KMS-11 (cell line): ENCODE results near the gene COL1A1.

Source experiments
- H2AFZ ChIP-seq: fragments of 200-600 bp; sonication (generic); 2 replicates; pipeline ENCODE4 v1.6.1; 2016; ENCODE audit warnings: antibody characterized with exemption, mixed run types, low read depth
- H3K27ac ChIP-seq: fragments of 200-600 bp; sonication (generic); 2 replicates; pipeline ENCODE4 v1.6.1; 2016; ENCODE audit warnings: mild to moderate bottlenecking, mixed run types
- H3K27me3 ChIP-seq: fragments of 200-600 bp; sonication (generic); 2 replicates; pipeline ENCODE4 v1.6.1; 2017; ENCODE audit warnings: mild to moderate bottlenecking, low read depth, mixed run types, moderate library complexity; ENCODE audit not compliant: insufficient read depth
- H3K36me3 ChIP-seq: fragments of 200-600 bp; sonication (generic); 2 replicates; pipeline ENCODE4 v1.6.1; 2017; ENCODE audit warnings: mild to moderate bottlenecking, mixed run types; ENCODE audit not compliant: insufficient read depth
- H3K4me1 ChIP-seq: fragments of 200-600 bp; sonication (generic); 2 replicates; pipeline ENCODE4 v1.6.1; 2016; ENCODE audit warnings: mild to moderate bottlenecking, low read depth, mixed run types; ENCODE audit not compliant: poor library complexity, severe bottlenecking
- H3K4me2 ChIP-seq: fragments of 200-600 bp; sonication (generic); 2 replicates; pipeline ENCODE4 v1.7.0; 2016; ENCODE audit warnings: mild to moderate bottlenecking, mixed run types
- H3K4me3 ChIP-seq: fragments of 200-600 bp; sonication (generic); IDR thresholded peaks from 2 replicates; pipeline ENCODE4 v1.6.1; 2017; ENCODE audit warnings: low read depth, low read length, mixed read lengths; ENCODE audit not compliant: insufficient read depth
- H3K79me2 ChIP-seq: fragments of 200-600 bp; sonication (generic); 2 replicates; pipeline ENCODE4 v1.6.1; 2016; ENCODE audit warnings: low read depth, mixed run types; ENCODE audit not compliant: insufficient read depth
- H3K9ac ChIP-seq: fragments of 200-600 bp; sonication (generic); 2 replicates; pipeline ENCODE4 v1.6.1; 2016; ENCODE audit warnings: mild to moderate bottlenecking, mixed run types
- H4K20me1 ChIP-seq: fragments of 200-600 bp; sonication (generic); 2 replicates; pipeline ENCODE4 v1.6.1; 2016; ENCODE audit warnings: mild to moderate bottlenecking, mixed run types; ENCODE audit not compliant: insufficient read depth
- TF ChIP-seq, protein P1 (sequence below): fragments of 200-600 bp; sonication (generic); conservative IDR thresholded peaks from 2 replicates; pipeline ENCODE4 v1.6.1; 2017; ENCODE audit warnings: low read depth, mild to moderate bottlenecking, antibody characterized with exemption, low read length, moderate library complexity, mixed read lengths

Gene COL1A1

DNA sequence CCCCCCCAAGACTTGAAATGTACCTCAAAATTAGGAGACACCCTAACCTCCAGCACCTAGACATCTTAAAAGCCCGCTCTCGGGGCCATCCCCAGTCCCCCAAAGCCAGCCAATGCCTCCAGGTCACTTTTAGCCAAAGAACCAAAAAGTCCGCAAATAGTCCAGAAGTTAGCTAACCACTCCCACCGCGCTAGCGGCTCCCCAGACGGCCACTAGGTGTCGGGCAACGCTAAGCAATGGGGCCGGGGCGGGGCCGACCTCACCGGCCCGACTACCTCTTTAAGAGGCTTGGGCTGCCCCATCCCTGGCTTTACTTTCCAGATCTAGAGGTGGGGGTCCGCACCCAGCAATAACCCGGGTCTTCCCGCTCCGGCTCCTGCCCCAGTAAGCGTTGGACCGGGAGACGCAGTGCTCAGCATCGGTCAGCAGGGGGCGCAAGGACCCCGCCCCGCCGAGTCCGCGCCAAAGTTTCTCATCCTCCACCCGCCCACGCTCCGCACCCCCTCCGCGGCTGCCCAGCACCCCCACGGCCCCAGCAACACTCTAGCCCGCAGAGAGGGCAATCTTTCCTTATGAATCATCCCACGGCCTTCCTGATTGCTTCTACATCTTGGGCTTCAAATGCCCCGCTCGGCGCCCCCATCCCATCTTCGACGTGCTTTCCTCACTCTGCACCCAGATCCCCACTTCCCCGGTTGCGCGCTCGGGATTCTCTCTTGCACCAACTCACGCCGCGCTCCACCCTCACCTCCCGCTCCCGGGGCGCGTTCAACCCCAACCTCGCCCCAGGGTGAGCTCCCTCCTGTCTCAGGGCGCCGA is 765 bp downstream of the COL1A1 start:
- no peaks in the 10 kb centered on the region for H3K79me2 ChIP-seq
- no peak overlapping the region for H3K4me3 ChIP-seq
- H3K4me1 ChIP-seq, result peaks cover 16% of the 10 kb centered on the region
- H3K4me2 ChIP-seq, result peak overlapping the region; percentile 50
- H3K27ac ChIP-seq, result no peak overlapping the region
- no peaks in the 10 kb centered on the region for H3K36me3 ChIP-seq
- peak overlapping the region; percentile 33; the same call in 1 of the 2 replicates for H3K9ac ChIP-seq
- H2AFZ ChIP-seq, result peak overlapping the region; percentile 93
- H3K27me3 ChIP-seq, result peaks cover 70% of the 10 kb centered on the region
- H4K20me1 ChIP-seq, result no peaks in the 10 kb centered on the region
- TF ChIP-seq, protein P1, sequence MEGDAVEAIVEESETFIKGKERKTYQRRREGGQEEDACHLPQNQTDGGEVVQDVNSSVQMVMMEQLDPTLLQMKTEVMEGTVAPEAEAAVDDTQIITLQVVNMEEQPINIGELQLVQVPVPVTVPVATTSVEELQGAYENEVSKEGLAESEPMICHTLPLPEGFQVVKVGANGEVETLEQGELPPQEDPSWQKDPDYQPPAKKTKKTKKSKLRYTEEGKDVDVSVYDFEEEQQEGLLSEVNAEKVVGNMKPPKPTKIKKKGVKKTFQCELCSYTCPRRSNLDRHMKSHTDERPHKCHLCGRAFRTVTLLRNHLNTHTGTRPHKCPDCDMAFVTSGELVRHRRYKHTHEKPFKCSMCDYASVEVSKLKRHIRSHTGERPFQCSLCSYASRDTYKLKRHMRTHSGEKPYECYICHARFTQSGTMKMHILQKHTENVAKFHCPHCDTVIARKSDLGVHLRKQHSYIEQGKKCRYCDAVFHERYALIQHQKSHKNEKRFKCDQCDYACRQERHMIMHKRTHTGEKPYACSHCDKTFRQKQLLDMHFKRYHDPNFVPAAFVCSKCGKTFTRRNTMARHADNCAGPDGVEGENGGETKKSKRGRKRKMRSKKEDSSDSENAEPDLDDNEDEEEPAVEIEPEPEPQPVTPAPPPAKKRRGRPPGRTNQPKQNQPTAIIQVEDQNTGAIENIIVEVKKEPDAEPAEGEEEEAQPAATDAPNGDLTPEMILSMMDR, result peak; percentile 100

DNA sequence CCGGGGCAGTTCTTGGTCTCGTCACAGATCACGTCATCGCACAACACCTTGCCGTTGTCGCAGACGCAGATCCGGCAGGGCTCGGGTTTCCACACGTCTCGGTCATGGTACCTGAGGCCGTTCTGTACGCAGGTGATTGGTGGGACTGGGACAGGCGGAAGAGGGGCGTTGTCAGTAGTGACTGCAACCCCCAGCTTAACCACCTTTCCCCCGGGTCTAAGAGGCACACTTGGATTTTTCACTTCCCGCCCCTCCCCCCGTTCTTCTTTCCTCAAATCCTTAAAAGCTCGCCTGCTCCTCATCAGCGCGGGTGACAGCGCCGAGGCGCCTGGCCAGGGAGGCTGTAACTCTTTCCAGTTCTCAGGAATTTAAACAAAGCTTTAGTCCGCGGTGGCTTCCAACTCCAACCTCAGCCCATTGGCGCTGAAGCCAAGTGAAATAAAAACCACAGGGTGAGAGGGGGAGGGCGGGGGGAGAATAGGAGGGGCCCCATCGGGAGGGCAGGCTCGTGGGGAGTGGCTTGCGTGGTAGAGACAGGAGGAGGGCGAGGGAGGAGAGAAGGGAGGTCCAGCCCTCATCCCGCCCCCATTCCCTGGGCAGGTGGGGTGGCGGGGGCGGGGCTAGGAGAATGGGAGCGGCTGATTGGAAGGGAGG is 1.5 kb downstream of the COL1A1 start:
- Histone ChIP-seq H2AFZ (peak overlapping the region; percentile 93), H3K27ac (no peak overlapping the region)

DNA sequence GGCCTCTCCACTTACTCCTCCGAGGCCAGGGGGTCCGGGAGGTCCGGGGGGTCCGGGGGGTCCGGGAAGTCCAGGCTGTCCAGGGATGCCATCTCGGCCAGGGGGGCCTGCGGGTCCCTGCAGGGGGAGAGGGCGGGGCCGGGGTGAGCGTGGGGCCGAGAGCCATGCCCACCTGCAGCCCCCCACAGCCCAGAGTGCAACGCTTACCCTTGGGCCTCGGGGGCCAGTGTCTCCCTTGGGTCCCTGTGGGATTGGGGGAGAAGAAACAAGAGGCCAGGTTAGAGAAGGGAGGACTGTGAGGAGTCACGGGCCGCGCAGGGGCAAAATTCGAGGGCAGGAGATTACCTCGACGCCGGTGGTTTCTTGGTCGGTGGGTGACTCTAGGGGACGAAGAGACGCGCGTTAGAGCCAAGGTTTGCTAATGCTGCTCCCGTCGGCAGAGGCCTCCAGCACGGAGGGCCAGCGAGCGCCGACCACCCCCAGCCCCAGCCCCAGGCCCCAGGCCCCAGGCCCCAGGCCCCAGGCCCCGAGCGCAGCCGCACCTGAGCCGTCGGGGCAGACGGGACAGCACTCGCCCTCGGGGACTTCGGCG is 2.1 kb downstream of the COL1A1 start:
- no peak overlapping the region for H3K9ac ChIP-seq
- H4K20me1 ChIP-seq, result no peaks in the 10 kb centered on the region
- no peak overlapping the region for H3K4me3 ChIP-seq
- no peaks in the 10 kb centered on the region for H3K79me2 ChIP-seq
- H3K27me3 ChIP-seq, result peaks cover 70% of the 10 kb centered on the region
- no peaks in the 10 kb centered on the region for H3K36me3 ChIP-seq
- TF ChIP-seq, protein P1, result no peak
- peaks cover 16% of the 10 kb centered on the region for H3K4me1 ChIP-seq
- no peak overlapping the region for H3K27ac ChIP-seq
- H2AFZ ChIP-seq, result no peak overlapping the region
- H3K4me2 ChIP-seq, result 0 out of 2 replicates have a peak overlapping the region, but pooled peaks have one; percentile 50

More for the DNA sequence above, 1.5 kb downstream of the COL1A1 start:
- Histone ChIP-seq H3K9ac (no peak overlapping the region), H3K36me3 (no peaks in the 10 kb centered on the region), H3K79me2 (no peaks in the 10 kb centered on the region), H3K4me2 (peak overlapping the region; percentile 50), H3K4me3 (no peak overlapping the region), H3K27me3 (peaks cover 70% of the 10 kb centered on the region), H3K4me1 (peaks cover 16% of the 10 kb centered on the region), H4K20me1 (no peaks in the 10 kb centered on the region)
- TF ChIP-seq, protein P1, result no peak

DNA sequence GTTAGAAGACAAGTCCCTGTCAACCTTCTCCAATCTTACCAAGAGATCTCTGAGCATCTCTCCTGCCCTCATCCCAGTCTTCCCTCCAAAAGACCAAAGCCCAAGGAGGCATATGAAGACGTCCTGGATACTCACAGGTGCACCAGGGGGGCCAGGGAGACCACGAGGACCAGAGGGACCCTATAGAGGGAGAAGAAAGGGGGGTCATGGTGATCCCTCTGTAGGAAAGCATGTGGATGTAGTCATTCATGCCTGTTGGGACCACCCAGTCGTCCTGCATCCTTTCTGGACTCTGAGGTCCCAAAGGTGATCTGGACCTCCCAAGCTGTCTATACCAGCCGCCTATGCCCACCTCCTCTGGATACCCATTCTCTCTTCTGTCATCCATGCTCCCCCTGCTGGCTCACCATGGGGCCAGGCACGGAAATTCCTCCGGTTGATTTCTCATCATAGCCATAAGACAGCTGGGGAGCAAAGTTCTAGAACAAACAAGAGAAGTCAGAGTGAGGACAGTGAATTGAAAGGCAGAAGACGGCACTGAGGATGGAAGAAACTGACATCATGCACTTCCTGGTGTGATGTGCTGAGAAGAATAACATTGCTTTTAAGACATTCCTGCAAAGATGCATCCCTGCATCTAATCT is 3.3 kb downstream of the COL1A1 start:
- H2AFZ ChIP-seq, result no peak overlapping the region

More for the DNA sequence above, 3.3 kb downstream of the COL1A1 start:
- TF ChIP-seq, protein P1, result peak; percentile 92
- H3K4me2 ChIP-seq, result no peak overlapping the region
- no peak overlapping the region for H3K9ac ChIP-seq
- H3K27ac ChIP-seq, result no peak overlapping the region
- H3K27me3 ChIP-seq, result peaks cover 70% of the 10 kb centered on the region
- H4K20me1 ChIP-seq, result no peaks in the 10 kb centered on the region
- no peak overlapping the region for H3K4me3 ChIP-seq
- H3K4me1 ChIP-seq, result peaks cover 16% of the 10 kb centered on the region
- H3K36me3 ChIP-seq, result no peaks in the 10 kb centered on the region
- no peaks in the 10 kb centered on the region for H3K79me2 ChIP-seq
